ENCODE measurements around the gene ALDH4A1.
"Not testable (repeated sequence)": the region's sequence is repeated elsewhere in the genome, so short reads cannot be mapped to it uniquely, and the experiment has no call there.

ALDH4A1 gene

GRCh38 chr1:18832319-18832718 is 70.0 kb downstream of the ALDH4A1 start:
- not testable (repeated sequence) for DNase-seq

GRCh38 chr1:18831656-18832055 is 70.7 kb downstream of the ALDH4A1 start:
- DNase-seq, result no peak

- DNase-seq, result no peak
Measured at GRCh38 chr1:18830596-18830995, 71.8 kb downstream of the ALDH4A1 start.

- DNase-seq, result no peak
Measured at GRCh38 chr1:18829671-18830070, 72.7 kb downstream of the ALDH4A1 start.

GRCh38 chr1:18828224-18828623 is 74.1 kb downstream of the ALDH4A1 start:
- no peak for DNase-seq

GRCh38 chr1:18823438-18823837 is 78.9 kb downstream of the ALDH4A1 start:
- DNase-seq, result no peak
